Memory B cell (primary cell): ENCODE results near the gene CBX8.
"Not testable (repeated sequence)": the region's sequence is repeated elsewhere in the genome, so short reads cannot be mapped to it uniquely, and the experiment has no call there.

ENCODE experiments used
- ATAC-seq: fragments of 150-1000 bp; cut with Tn5 transposase; 2 replicates; pipeline ENCODE4 v1.10.0; 2021; ENCODE audit warnings: low read depth, mild to moderate bottlenecking, moderate library complexity
- DNase-seq, 2 donors: peaks; one replicate each; pipeline ENCODE4 v3.0.0; 2022; ENCODE audit warnings: low spot score in 2 of 2
- H3K27ac Mint-ChIP-seq: one replicate; pipeline ENCODE4 v1.8.0; 2022; ENCODE audit warnings: mild to moderate bottlenecking, moderate library complexity, mixed read lengths
- H3K27me3 Mint-ChIP-seq: one replicate; pipeline ENCODE4 v1.8.0; 2022; ENCODE audit warnings: mixed read lengths
- H3K36me3 Mint-ChIP-seq: one replicate; pipeline ENCODE4 v1.8.0; 2022; ENCODE audit warnings: mild to moderate bottlenecking, mixed read lengths
- H3K4me1 Mint-ChIP-seq: one replicate; pipeline ENCODE4 v1.8.0; 2022; ENCODE audit warnings: mixed read lengths
- H3K4me3 Mint-ChIP-seq: one replicate; pipeline ENCODE4 v1.8.0; 2022; ENCODE audit warnings: mild to moderate bottlenecking, moderate library complexity, mixed read lengths
- H3K9me3 Mint-ChIP-seq: one replicate; pipeline ENCODE4 v1.8.0; 2022; ENCODE audit warnings: mixed read lengths

Gene CBX8

DNA sequence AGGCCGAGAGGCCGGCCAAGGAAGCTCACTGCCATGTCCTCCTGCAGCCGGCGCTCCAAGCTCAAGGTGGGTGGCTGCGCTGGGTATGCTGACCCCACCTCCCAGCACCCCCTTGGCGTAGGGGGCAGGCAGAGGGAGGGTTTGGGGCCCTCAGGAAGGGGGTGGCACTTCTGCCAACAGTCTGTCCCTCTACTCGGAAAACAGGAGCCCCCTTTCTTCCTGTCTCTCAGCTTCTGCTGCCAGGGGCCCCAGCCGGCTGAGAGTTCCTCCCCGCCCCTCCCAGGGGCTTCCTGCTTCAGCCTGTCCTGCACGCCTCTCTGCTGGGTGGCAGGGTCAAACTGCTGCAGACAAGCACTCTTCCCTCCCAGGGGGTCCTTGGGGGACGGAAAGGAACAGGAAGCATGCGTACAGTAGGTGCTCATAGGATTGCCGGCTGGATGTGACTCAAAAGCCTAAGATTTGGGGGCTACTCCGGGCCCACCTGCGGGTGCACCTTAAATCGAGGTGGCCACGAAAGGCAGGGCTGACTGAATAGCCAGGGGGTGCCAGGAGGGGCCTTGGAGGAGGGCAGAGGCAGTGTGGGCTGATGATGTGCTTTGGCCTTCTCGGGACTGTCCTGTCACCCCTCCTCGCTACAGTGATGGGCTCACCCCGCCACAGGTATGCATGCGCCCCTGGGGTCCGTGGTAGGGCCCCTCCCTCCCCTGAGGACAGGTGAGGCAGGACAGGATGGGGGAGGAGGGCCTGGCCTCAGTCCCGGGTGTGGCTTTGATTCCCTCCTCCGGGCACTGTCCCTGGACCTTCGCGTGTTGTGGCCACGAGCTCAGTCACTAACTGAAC is 14.9 kb downstream of the CBX8 start:
- H3K27me3 Mint-ChIP-seq: peaks cover 50% of the 10 kb centered on the region
- ATAC-seq: no peak
- no peak overlapping the region for H3K27ac Mint-ChIP-seq
- H3K4me3 Mint-ChIP-seq: no peak overlapping the region
- no peaks in the 10 kb centered on the region for H3K9me3 Mint-ChIP-seq
- H3K4me1 Mint-ChIP-seq: peaks cover 11% of the 10 kb centered on the region
- DNase-seq: no peak
- H3K36me3 Mint-ChIP-seq: no peaks in the 10 kb centered on the region

DNA sequence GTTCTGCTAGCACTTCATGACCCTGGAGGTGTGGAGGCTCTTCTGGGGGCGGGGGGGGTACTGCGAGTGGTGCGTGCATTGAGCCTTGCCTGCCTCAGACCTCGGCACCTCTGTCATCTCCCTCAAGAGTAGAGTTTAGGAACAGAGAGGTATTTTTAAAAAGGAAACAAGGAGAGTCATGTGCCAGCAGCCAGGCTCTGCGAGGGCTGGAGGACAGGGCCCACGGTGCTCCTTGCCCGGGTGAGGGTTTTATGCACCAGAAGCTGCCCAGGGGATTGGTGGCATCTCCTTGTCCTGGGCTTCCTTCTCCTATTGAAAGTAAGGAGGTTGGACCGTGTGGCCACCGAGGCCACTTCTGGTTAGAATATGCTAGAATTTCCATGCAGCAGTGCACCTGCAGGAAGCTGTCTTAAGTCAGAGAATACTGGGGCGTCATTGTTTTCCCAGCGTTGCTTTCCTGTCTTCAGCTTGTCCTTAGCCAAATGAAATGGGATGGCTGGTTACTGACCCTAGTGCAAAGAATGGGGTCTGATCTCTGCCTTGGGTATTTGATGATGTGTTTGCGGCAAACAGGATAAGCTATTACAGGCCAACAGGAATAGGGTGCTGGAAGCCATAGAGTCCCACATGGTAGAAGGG is 15.7 kb downstream of the CBX8 start:
- Mint-ChIP-seq H3K27me3 (peaks cover 46% of the 10 kb centered on the region), H3K27ac (no peak overlapping the region), H3K4me1 (peaks cover 11% of the 10 kb centered on the region), H3K9me3 (no peaks in the 10 kb centered on the region), H3K36me3 (no peaks in the 10 kb centered on the region), H3K4me3 (no peak overlapping the region)
- ATAC-seq: no peak
- DNase-seq: no peak

GRCh38 chr17:79779661-79780365 is 17.1 kb downstream of the CBX8 start:
- H3K27me3 Mint-ChIP-seq: peaks cover 41% of the 10 kb centered on the region
- H3K4me1 Mint-ChIP-seq: peaks cover 11% of the 10 kb centered on the region
- ATAC-seq: no peak

GRCh38 chr17:79779084-79779529 is 17.8 kb downstream of the CBX8 start:
- peak overlapping the region; percentile 38 for H3K27ac Mint-ChIP-seq
- no peak for ATAC-seq
- H3K27me3 Mint-ChIP-seq: peaks cover 43% of the 10 kb centered on the region
- no peaks in the 10 kb centered on the region for H3K36me3 Mint-ChIP-seq
- H3K4me1 Mint-ChIP-seq: peaks cover 11% of the 10 kb centered on the region
- no peak for DNase-seq
- H3K4me3 Mint-ChIP-seq: peak overlapping the region; percentile 85
- no peaks in the 10 kb centered on the region for H3K9me3 Mint-ChIP-seq

More at GRCh38 chr17:79779661-79780365, 17.1 kb downstream of the CBX8 start:
- Mint-ChIP-seq H3K36me3 (no peaks in the 10 kb centered on the region), H3K27ac (no peak overlapping the region), H3K9me3 (no peaks in the 10 kb centered on the region), H3K4me3 (no peak overlapping the region)
- no peak for DNase-seq

- Mint-ChIP-seq H3K36me3 (no peaks in the 10 kb centered on the region), H3K4me1 (peaks cover 11% of the 10 kb centered on the region), H3K4me3 (peak overlapping the region; percentile 85), H3K27ac (peak overlapping the region; percentile 38), H3K9me3 (no peaks in the 10 kb centered on the region), H3K27me3 (peaks cover 42% of the 10 kb centered on the region)
- ATAC-seq (no peak), DNase-seq (no peak)
Observed at GRCh38 chr17:79778504-79779083, 18.3 kb downstream of the CBX8 start.

- peaks cover 39% of the 10 kb centered on the region for H3K27me3 Mint-ChIP-seq
- no peaks in the 10 kb centered on the region for H3K36me3 Mint-ChIP-seq
- H3K4me3 Mint-ChIP-seq: peak within 1 kb of the TSS; percentile 85
- DNase-seq: peak; percentile 67 to 77
- H3K4me1 Mint-ChIP-seq: peaks cover 11% of the 10 kb centered on the region
- no peaks in the 10 kb centered on the region for H3K9me3 Mint-ChIP-seq
- peak within 1 kb of the TSS; percentile 38 for H3K27ac Mint-ChIP-seq
- ATAC-seq: peak; percentile 91
Observed at GRCh38 chr17:79777894-79778503, 18.9 kb downstream of the CBX8 start, which contains the start of gene CBX2. CBX2 (plus strand) TSS chr17:79778148; CDS start chr17:79778236, 88 bp downstream.

DNA sequence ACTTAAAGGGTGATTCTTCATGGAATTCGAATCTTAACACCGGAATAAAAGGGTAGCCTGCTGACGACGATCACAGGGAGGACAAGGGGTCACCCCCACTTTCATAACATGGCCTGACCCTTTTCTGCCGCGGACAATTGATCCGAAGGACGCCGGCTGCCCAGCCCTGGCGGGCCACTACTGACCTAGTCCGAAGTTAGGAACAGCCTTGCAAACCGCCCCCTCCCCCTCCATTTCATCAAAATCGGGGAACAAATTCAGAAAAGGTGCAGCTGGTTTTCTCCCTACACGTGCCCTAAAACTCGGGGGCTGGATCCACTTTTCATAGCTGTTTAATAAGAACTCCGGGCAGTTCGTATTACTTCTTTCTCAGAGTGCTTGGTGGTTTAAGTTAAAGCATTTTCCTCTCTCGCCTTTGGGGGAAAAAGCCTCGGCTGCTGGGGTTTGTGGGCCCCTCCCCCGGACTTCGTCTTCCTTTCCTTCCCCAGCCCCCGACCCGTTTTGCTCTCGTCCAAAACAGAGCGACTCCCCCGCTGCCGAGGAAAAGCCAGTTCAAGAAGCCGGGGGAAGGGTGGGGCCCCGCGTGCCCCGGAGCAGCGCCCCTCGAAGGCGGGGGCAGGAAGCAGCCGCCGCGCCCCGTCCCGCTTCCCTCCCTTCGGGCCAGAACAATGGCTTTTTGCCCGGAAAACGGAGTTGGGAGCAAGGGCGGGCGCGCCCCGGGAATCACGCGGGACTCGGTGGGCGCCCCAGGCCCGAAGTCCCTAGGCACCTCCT is 19.6 kb downstream of the CBX8 start:
- Mint-ChIP-seq H3K9me3 (no peaks in the 10 kb centered on the region), H3K27me3 (peaks cover 33% of the 10 kb centered on the region), H3K27ac (no peak overlapping the region), H3K4me1 (peaks cover 9% of the 10 kb centered on the region), H3K36me3 (no peaks in the 10 kb centered on the region), H3K4me3 (peak overlapping the region; percentile 44)
- DNase-seq (no peak), ATAC-seq (peak; percentile 26)

DNA sequence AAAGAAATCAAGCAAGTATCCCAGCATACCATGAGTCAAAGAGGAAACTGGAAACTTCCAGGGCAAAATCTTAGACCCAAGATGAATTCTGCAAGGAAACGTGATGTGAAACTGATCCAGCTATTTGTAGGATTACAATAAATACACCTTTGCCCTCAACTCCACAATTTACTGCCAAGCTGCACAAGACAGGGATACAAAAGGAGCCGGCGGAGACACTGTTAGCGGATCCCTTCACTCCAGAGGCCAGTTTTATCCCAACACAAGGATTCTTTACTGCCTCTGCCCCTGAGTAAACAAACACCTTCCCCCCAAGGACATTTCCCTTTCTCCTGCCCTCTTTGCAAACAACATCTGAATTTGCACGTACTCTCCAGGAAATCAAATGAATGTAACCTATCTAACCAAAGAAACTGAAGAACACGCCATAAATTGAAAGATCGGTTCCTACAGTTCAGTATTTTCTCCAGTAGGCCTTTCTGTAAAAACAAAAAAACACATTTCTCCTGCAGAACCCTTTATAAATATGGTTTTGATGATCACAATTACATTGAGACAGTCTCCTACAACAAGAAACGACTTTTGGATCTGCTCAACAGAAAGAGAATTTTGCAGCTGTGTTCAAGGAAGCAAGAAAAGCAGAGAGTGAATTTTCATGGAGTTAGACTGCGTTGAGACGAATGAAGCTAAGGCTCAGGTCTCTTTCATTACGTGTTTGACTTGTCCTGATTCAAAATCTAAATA is 20.3 kb downstream of the CBX8 start:
- Mint-ChIP-seq H3K27me3 (peaks cover 31% of the 10 kb centered on the region), H3K9me3 (no peaks in the 10 kb centered on the region)

DNA sequence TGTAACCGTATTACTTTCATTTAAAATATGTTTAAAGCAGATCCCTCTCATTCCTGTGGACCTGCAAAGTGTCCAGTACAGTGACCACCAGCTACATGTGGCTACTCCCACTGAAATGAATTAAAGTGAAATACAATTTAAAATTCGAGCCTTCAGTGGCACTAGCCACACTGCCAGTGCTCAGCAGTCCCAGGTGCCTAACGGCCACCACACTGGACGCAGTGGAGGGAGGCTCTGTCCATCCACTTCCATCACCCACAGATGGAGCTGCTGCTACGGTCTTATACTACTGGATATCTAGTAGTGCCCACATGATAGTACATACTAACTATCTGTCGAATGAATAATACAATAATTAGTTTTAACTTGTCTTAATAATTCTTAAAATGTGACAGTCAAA is 21.2 kb downstream of the CBX8 start:
- Mint-ChIP-seq H3K27me3 (peaks cover 23% of the 10 kb centered on the region), H3K4me1 (peaks cover 5% of the 10 kb centered on the region), H3K9me3 (no peaks in the 10 kb centered on the region), H3K36me3 (no peaks in the 10 kb centered on the region), H3K27ac (no peak overlapping the region), H3K4me3 (no peak overlapping the region)
- no peak for DNase-seq
- ATAC-seq: no peak

More for the DNA sequence above, 20.3 kb downstream of the CBX8 start:
- Mint-ChIP-seq H3K36me3 (no peaks in the 10 kb centered on the region), H3K4me1 (peaks cover 7% of the 10 kb centered on the region), H3K27ac (no peak overlapping the region), H3K4me3 (peak overlapping the region; percentile 43)
- no peak for ATAC-seq
- no peak for DNase-seq

DNA sequence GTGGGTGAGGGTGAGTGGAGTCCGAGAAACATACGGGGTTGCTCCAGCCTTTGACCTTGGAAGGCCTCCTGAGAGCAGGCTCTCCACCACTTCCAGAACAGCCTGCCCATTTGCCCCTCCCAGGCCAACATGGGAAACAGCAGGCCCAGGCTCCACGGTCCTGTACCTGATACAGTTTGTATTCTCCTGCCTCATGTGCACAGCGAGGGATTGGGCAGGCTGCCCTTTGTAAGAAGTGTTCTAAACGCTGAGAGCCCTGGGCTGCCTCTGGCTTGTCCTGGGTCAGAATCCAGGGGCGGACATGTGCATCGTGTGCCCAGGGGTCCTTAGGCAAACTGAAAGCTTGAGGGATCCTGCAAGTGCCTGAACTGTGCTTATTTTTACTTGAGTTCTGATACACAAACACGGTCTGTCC is 22.3 kb downstream of the CBX8 start:
- peaks cover 5% of the 10 kb centered on the region for H3K4me1 Mint-ChIP-seq
- H3K27me3 Mint-ChIP-seq: peaks cover 20% of the 10 kb centered on the region
- H3K4me3 Mint-ChIP-seq: no peak overlapping the region
- DNase-seq (no peak), ATAC-seq (no peak)
- H3K36me3 Mint-ChIP-seq: no peaks in the 10 kb centered on the region
- no peaks in the 10 kb centered on the region for H3K9me3 Mint-ChIP-seq
- no peak overlapping the region for H3K27ac Mint-ChIP-seq

- not testable (repeated sequence) for H3K4me3 Mint-ChIP-seq, DNase-seq, H3K36me3 Mint-ChIP-seq, H3K27ac Mint-ChIP-seq, H3K4me1 Mint-ChIP-seq, ATAC-seq, H3K9me3 Mint-ChIP-seq
- H3K27me3 Mint-ChIP-seq: peaks cover 18% of the 10 kb centered on the region
Observed at GRCh38 chr17:79772726-79773125, 24.2 kb downstream of the CBX8 start.

DNA sequence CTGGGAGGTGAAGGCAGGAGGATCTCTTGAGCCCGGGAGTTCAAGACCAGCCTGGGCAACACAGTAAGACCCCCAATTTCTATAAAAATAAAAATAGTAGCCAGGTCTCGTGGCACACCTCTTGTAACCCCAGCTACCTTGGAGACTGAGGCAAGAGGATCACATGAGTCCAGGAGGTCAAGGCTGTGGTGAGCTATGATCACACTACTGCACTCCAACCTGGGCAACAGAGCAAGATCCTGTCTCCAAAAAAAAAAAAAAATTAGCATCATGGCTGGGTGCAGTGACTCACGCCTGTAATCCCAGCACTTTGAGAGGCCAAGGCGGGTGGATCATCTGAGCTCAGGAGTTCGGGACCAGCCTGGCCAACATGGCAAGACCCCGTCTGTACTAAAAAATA is 25.6 kb downstream of the CBX8 start:
- no peak for DNase-seq
- Mint-ChIP-seq H3K9me3 (peaks cover 7% of the 10 kb centered on the region), H3K27ac (no peak overlapping the region), H3K4me3 (no peak overlapping the region), H3K36me3 (peaks cover 4% of the 10 kb centered on the region), H3K4me1 (no peaks in the 10 kb centered on the region), H3K27me3 (peaks cover 18% of the 10 kb centered on the region)
- no peak for ATAC-seq
